Measurements from ENCODE around the gene ATF6B. TPM values are rescaled to one million over a fixed set of nuclear protein-coding genes. Genes with fewer than 3 reads are reported as not detected.

ATF6B gene
- total RNA-seq, 1 donor from 2014 or later, result 83.7 TPM

- Histone ChIP-seq H3K36me3 (peaks cover 88% of the 10 kb centered on the region), H3K9me3 (no peaks in the 10 kb centered on the region), H3K4me3 (no peak overlapping the region), H3K27me3 (ENCODE audit: low read depth) (no peaks in the 10 kb centered on the region), H3K4me1 (no peaks in the 10 kb centered on the region), H3K27ac (no peak overlapping the region)
- TF ChIP-seq, protein P1, sequence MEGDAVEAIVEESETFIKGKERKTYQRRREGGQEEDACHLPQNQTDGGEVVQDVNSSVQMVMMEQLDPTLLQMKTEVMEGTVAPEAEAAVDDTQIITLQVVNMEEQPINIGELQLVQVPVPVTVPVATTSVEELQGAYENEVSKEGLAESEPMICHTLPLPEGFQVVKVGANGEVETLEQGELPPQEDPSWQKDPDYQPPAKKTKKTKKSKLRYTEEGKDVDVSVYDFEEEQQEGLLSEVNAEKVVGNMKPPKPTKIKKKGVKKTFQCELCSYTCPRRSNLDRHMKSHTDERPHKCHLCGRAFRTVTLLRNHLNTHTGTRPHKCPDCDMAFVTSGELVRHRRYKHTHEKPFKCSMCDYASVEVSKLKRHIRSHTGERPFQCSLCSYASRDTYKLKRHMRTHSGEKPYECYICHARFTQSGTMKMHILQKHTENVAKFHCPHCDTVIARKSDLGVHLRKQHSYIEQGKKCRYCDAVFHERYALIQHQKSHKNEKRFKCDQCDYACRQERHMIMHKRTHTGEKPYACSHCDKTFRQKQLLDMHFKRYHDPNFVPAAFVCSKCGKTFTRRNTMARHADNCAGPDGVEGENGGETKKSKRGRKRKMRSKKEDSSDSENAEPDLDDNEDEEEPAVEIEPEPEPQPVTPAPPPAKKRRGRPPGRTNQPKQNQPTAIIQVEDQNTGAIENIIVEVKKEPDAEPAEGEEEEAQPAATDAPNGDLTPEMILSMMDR (IDR thresholded peaks at IDR 0.05), result no peak
- DNase-seq, result no peak
- intact Hi-C loops (cut with DNase I), result no loop called here
- no peak for ATAC-seq
Measured at GRCh38 chr6:32073613-32074012, 54.4 kb downstream of the ATF6B start.

- no peak overlapping the region for H3K27ac ChIP-seq
- no peak overlapping the region for H3K4me3 ChIP-seq
- no peaks in the 10 kb centered on the region for H3K27me3 ChIP-seq (ENCODE audit: low read depth)
- DNase-seq, result no peak
- TF ChIP-seq, protein P1 (IDR thresholded peaks at IDR 0.05), result no peak
- H3K9me3 ChIP-seq, result no peaks in the 10 kb centered on the region
- no peaks in the 10 kb centered on the region for H3K4me1 ChIP-seq
- H3K36me3 ChIP-seq, result peaks cover 90% of the 10 kb centered on the region
- ATAC-seq, result no peak
- intact Hi-C loops (cut with DNase I), result no loop called here
Measured at GRCh38 chr6:32073101-32073500, 54.9 kb downstream of the ATF6B start.

DNA sequence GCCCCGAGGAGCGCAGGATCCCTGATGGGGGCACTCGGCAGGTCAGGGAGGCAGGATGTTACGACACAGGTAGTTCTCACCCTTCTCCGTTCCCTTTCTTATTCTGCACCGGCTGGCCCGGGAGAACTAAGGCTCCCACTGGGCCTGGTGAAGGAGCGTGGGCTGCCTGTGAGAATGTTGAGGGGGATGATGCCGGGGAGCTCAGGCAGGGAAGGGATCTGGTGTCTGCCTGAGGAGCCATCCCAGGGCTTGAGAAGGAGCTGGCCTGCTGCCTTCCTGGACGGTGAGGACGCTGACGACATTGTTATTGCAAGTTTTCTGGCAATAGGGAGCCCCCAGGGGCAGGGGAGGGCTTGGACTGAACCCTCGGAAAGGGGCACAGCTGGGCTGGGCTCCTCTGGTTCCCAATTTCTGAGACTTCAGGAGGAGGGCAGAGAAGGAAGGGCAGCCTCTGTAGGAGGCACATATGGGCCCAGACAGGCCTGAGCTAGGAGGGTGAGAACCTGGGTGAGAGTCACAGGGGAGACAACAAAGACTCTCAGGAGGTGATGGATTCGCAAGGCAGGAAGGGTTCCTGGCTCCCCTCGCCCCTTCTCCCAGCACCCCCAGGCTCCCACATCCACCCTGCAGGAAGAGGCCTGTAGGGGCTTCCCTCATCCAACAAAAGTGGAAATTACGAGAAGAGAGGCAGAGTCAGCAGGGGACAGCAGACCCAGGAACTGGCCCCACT lies 57.1 kb downstream of the ATF6B start:
- Histone ChIP-seq H3K4me1 (no peaks in the 10 kb centered on the region), H3K27ac (no peak overlapping the region), H3K9me3 (no peaks in the 10 kb centered on the region), H3K4me3 (no peak overlapping the region), H3K36me3 (peaks cover 92% of the 10 kb centered on the region), H3K27me3 (ENCODE audit: low read depth) (no peaks in the 10 kb centered on the region)
- ATAC-seq (no peak), DNase-seq (no peak)
- TF ChIP-seq, protein P1 (IDR thresholded peaks at IDR 0.05), result no peak
- intact Hi-C loops (cut with DNase I), result no loop called here

GRCh38 chr6:32069878-32070515 lies 58.0 kb downstream of the ATF6B start:
- Histone ChIP-seq H3K27ac (no peak overlapping the region), H3K27me3 (ENCODE audit: low read depth) (no peaks in the 10 kb centered on the region), H3K4me3 (no peak overlapping the region), H3K36me3 (peaks cover 93% of the 10 kb centered on the region), H3K9me3 (no peaks in the 10 kb centered on the region), H3K4me1 (no peaks in the 10 kb centered on the region)
- DNase-seq (no peak), ATAC-seq (no peak)
- TF ChIP-seq, protein P1 (IDR thresholded peaks at IDR 0.05), result no peak
- intact Hi-C loops (cut with DNase I), result no loop called here

- H3K4me3 ChIP-seq, result no peak overlapping the region
- intact Hi-C loops (cut with DNase I), result no loop called here
- no peak for ATAC-seq
- no peak for DNase-seq
- H3K4me1 ChIP-seq, result no peaks in the 10 kb centered on the region
- H3K36me3 ChIP-seq, result peaks cover 93% of the 10 kb centered on the region
- TF ChIP-seq, protein P1 (IDR thresholded peaks at IDR 0.05), result no peak
- H3K9me3 ChIP-seq, result no peaks in the 10 kb centered on the region
- no peak overlapping the region for H3K27ac ChIP-seq
- H3K27me3 ChIP-seq (ENCODE audit: low read depth), result no peaks in the 10 kb centered on the region
Measured at GRCh38 chr6:32069460-32069859, 58.6 kb downstream of the ATF6B start.

Data from lower lobe of right lung (tissue), 2 donors.